ENCODE measurements around the gene MANSC4.

GRCh38 chr12:27821259-27821973 is 41.4 kb upstream of the MANSC4 start:
- TF ChIP-seq ETV6 (CRISPR knock-in tag; IDR thresholded peaks at IDR 0.05) (no peak), ESRRA (CRISPR knock-in tag; IDR thresholded peaks at IDR 0.05; ENCODE audit: borderline replicate concordance) (no peak), CTCF (IDR thresholded peaks at IDR 0.05) (peak; percentile 74), PRDM15 (CRISPR knock-in tag; IDR thresholded peaks at IDR 0.05) (no peak), MAX (CRISPR knock-in tag; IDR thresholded peaks at IDR 0.05) (no peak), FOXP4 (CRISPR knock-in tag; IDR thresholded peaks at IDR 0.05) (no peak), SP1 (CRISPR knock-in tag; conservative IDR thresholded peaks at IDR 0.05) (no peak), ATF1 (CRISPR knock-in tag; IDR thresholded peaks at IDR 0.05) (no peak), ELF4 (CRISPR knock-in tag; IDR thresholded peaks at IDR 0.05; ENCODE audit: low read depth) (no peak), ZNF423 (CRISPR knock-in tag; IDR thresholded peaks at IDR 0.05) (no peak), NR2C2 (CRISPR knock-in tag; IDR thresholded peaks at IDR 0.05) (no peak), ZNF317 (CRISPR knock-in tag; IDR thresholded peaks at IDR 0.05; ENCODE audit: borderline replicate concordance, low read depth) (no peak), CREB1 (CRISPR knock-in tag; IDR thresholded peaks at IDR 0.05) (no peak)
